Left kidney (tissue), 8 donors: Measurements from ENCODE around the gene RNF166. TPM values are rescaled to one million over a fixed set of nuclear protein-coding genes. Genes with fewer than 3 reads are reported as not detected.

Source experiments
- DNase-seq: peaks from one replicate; pipeline ENCODE4 v3.0.0-alpha.2; 2013
- long read RNA-seq, 8 donors: transcript quantifications; one replicate each; lab custom pipeline, GENCODE V29; 2026
- polyA plus RNA-seq: library from polyadenylated mRNA; unstranded; fragments of 120-200 nt; gene quantifications from one replicate; pipeline ENCODE4 v1.2.1, GENCODE V29; 2013; ENCODE audit not compliant: insufficient read length

Gene RNF166
- 15.3 TPM for polyA plus RNA-seq
- long read RNA-seq, donor 1, transcript RNF166-201 (6 exons, 1,883 nt) = major isoform, 6 of 7 reads
- long read RNA-seq, donor 1, partial matches to known transcripts = 0 of 7 reads
- long read RNA-seq, donor 1, other reads (novel, unspliced or antisense) = 0 of 7 reads
- long read RNA-seq, donor 2, partial matches to known transcripts = 0 of 3 reads
- long read RNA-seq, donor 2, other reads (novel, unspliced or antisense) = 0 of 3 reads
- long read RNA-seq, donor 3, partial matches to known transcripts = 0 of 3 reads
- long read RNA-seq, donor 3, other reads (novel, unspliced or antisense) = 0 of 3 reads
- long read RNA-seq, donor 4, partial matches to known transcripts = 0 of 1 reads
- long read RNA-seq, donor 4, other reads (novel, unspliced or antisense) = 0 of 1 reads
- long read RNA-seq, donor 5, transcript RNF166-201 (6 exons, 1,883 nt) = major isoform, 9 of 9 reads
- long read RNA-seq, donor 5, partial matches to known transcripts = 0 of 9 reads
- long read RNA-seq, donor 5, other reads (novel, unspliced or antisense) = 0 of 9 reads
- long read RNA-seq, donor 6, partial matches to known transcripts = 0 of 4 reads
- long read RNA-seq, donor 6, other reads (novel, unspliced or antisense) = 0 of 4 reads
- long read RNA-seq, donor 7, transcript RNF166-201 (6 exons, 1,883 nt) = major isoform, 6 of 6 reads
- long read RNA-seq, donor 7, partial matches to known transcripts = 0 of 6 reads
- long read RNA-seq, donor 7, other reads (novel, unspliced or antisense) = 0 of 6 reads
- long read RNA-seq, donor 8, partial matches to known transcripts = 0 of 2 reads
- long read RNA-seq, donor 8, other reads (novel, unspliced or antisense) = 0 of 2 reads

GRCh38 chr16:88706229-88706964 is at the start of gene RNF166, which contains the start of gene CTU2:
RNF166 (minus strand) TSS chr16:88706408; CDS start chr16:88706325, 83 bp downstream.
CTU2 (plus strand) TSS chr16:88706503; CDS start chr16:88706531, 28 bp downstream.
- DNase-seq = peak; percentile 86

GRCh38 chr16:88754912-88755744 is 48.9 kb upstream of the RNF166 start:
- DNase-seq = no peak

DNA sequence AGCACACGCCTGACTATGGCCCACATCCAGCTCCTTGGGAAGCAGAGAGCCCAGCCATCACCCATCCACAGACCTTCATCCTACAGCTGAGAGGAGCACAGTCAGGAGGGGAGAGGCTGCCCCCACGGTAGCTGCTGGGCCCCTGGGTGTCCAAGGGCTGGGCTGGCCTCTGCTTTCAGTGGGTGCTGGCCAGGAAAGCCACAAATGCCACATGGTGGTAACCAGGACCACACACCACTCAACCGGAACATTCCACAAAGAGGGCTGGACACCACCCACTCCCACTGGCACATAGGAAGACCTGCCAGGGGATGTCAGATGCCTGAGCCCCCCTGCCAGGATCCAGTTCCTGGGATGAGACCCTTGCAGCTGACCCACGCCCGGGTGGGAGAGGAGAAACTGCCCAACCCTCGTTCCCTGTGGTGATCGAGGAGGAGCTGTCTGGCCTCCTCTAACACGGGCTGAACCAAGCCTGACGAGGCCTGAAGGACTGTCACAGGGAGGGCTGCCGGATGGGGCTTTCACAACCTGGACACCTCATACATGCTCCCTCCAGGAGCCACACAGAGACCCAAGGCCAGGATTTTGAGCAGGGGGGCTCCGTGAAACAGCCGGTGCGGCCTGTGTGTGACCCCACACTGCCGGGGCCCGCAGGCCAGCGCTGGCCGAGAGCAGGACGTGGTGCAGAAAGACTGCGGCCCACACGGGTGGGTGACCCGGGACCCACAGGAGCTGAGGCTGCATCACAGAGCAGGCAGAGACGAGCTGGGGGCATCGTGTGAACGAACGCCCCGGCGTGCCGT is 48.1 kb upstream of the RNF166 start:
- no peak for DNase-seq

GRCh38 chr16:88753602-88754001 is 47.4 kb upstream of the RNF166 start:
- DNase-seq = no peak

DNA sequence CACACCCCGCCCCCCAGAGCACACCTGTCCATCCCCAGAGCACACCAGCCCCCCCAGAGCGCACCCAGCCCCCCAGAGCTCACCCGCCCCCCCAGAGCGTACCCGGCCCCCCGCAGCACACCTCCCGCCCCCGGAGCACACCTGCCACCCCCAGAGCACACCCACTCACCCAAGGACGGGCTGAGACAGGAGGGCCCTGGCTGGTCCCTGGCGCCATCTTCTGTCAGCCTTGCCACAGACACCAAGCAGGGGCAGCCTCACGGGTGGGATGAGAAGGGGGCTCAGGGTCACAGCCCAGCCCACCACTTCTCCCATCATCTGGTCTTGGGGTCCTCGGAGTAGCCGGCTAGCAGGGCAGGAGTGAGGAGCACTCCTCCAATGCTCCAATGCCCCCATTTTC is 47.0 kb upstream of the RNF166 start:
- no peak for DNase-seq

DNA sequence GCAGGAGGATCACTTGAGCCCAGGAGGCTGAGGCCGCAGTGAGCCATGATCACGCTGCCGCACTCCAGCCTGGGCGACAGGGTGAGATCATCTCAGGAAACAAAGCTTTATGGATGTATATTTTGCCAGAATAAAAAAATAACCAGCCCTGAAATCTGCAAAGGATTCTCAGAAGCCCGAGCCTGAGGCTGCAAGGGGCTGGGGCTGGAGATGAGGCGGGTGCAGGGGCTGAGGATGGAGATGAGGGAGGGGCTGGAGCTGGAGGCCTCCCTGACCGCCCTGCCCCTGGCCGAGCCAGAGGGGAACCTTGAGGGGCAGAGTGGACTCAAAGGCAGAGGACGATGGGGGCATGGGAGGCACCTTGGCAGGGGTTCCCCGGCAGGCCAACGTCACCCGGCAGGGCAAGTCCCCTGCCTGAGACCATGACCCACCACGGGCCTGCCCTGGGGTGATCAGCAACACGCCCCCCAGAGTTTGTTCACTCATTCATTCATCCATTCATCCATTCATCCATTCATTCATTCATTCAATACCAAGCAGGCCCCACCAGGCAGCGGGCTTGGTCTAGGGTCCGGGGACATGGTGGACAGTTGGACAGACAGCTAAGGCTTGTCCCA is 46.3 kb upstream of the RNF166 start:
- DNase-seq = no peak

- no peak for DNase-seq
Observed at GRCh38 chr16:88750854-88751253, 44.6 kb upstream of the RNF166 start.

- no peak for DNase-seq
Observed at GRCh38 chr16:88749358-88749757, 43.1 kb upstream of the RNF166 start.

DNA sequence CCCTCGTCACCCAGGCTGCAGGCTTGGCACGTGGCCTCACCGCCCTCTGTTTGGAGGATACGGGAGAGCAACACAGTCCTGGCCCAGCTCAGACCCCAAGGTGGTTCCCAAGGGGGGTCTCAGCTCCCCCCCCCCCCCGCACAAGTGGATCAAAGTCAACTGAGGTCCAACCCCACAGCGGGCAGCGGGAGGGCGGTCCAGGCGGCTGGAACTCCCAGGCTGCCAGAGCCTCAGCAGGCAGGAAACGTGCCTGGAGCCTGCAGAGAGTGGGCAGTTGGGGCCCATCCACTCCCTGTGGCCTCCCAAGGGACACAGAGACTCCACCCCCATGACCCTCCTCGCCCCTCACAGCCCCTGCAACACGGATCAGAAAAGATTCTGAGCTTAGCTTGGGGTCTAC is 42.2 kb upstream of the RNF166 start:
- DNase-seq = no peak

GRCh38 chr16:88747588-88748301 is 41.5 kb upstream of the RNF166 start:
- no peak for DNase-seq

GRCh38 chr16:88746506-88746905 is 40.3 kb upstream of the RNF166 start:
- DNase-seq = no peak

DNA sequence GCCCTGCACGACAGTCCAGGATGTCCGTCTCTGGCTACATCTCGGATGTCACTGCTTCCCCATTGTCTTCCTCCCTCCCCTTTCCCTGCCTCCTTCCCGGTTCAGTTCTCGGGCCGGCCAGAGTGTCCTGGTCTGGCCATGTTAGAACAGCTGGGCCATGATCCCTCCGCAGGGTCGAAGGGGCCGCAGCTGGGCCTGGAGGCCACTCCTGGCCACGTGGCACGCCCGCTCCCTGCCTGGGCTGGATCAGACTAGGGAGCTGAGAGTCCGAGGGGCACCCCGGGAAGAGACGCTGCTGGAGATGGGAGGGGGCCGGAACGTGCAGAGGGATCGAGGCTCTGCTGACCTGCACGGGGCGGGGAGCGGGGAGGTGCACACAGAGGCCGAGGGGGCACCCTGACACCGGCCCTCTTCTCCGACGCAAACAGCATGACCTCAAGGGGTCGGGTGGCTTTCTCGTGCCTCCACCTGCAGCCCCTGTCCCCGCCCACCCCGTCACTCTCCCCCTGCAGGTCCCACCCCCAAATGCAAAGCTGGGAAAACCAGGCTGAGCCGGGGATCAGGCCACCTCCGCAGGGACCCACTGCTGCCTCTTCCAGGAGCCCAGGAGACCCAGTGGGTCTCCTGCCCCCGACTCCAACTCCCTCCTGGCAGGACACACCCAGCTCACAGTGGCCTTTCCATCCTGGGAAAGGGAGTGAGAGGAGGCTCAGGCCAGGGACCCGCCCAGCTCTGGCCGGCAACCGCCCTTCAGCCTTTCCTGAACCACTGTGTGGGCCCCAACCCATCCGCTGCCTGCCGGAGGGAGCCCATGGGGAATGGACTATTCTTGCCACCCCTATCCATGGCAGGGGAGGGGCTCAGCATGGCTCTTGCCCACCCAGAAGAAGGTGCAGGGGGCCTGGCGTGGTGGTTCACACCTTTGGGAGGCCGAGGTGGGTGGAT is 38.6 kb upstream of the RNF166 start:
- DNase-seq = no peak

DNA sequence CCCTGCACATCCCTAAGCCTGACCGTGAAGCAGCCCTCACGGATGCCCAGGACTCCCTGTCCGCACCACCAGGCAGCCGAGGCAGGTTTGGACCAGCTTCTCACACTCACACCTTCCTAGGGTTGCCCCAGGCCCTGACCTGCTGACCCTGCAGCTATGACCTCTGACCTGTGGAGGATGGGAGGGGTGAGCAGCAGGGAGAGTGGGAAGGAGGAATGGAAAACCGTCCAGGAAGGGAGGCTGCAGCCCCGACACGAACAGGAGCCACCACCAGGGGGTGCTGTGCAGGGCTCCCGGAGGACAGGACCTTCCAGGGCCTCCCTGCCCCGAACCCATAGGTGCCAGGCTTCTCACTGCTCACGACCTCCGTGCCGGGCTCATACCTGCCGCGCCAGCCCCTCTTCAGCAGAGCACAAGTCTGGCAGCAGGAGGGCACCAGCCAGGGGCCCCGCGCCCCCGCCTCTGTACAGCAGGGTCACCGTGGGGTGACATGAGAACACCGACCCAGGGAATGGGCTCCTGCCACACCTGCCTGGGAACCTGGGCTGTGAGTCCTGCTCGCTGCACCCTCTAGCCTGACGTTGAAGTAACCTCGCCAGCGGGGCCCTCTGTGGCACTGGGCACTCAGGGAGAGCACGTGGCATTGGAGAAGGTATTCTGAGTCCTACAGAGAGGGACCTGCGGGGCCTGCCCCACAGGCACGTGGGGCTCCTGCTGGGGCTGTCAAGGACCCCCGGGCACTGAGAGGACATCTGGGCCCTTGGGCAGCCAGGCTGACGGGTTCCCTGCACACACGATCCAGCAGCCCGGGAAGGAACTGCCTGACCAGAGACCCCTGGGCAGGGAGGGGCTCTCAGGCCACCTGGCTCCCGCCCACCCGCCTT is 37.7 kb upstream of the RNF166 start:
- DNase-seq = no peak

GRCh38 chr16:88742896-88743605 is 36.8 kb upstream of the RNF166 start:
- no peak for DNase-seq

DNA sequence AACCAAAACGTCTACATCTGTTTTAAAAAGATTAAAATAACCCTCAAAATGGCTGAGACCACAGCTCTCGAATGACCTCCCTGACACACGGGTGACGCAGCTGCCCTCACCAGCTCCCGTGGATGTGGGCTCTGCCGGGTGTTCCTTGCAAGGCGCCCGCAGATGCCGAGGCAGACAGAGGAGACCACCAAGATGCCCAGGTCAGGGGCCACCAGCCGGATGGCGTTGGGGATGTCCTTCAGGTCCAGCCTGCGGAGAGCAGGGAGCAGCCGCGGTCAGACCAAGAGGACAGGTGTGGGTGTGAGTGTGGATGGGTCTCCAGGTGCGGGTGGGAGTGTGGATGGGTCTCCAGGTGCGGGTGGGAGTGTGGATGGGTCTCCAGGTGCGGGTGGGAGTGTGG is 35.2 kb upstream of the RNF166 start:
- DNase-seq = no peak

GRCh38 chr16:88740727-88741055 is 34.5 kb upstream of the RNF166 start:
- no peak for DNase-seq
